Activated CD8-positive, alpha-beta T cell treated with anti-CD3 and anti-CD28 coated beads for 36 hours (primary cell): ENCODE measurements around the gene FBXL17. TPM values are rescaled to one million over a fixed set of nuclear protein-coding genes. Genes with fewer than 3 reads are reported as not detected.

Experiments used
- ATAC-seq: fragments of 200-7000 bp; cut with Tn5 transposase; one replicate; pipeline ENCODE4 v1.10.0; 2021; ENCODE audit warnings: mild to moderate bottlenecking, moderate library complexity
- CTCF ChIA-PET: fragments of 350-600 bp; sonication (Branson Sonifier 250); formaldehyde crosslinking; loops from one replicate; lab custom pipeline; 2021; ENCODE audit warnings: antibody characterized with exemption; lab: Charles Lee
- POLR2A ChIA-PET: fragments of 350-600 bp; sonication (Branson Sonifier 250); formaldehyde crosslinking; loops from one replicate; lab custom pipeline; 2021; ENCODE audit warnings: antibody characterized with exemption; lab: Charles Lee
- DNase-seq: peaks from one replicate; pipeline ENCODE4 v3.0.0-alpha.2; 2020
- H3K27ac Mint-ChIP-seq: one replicate; pipeline ENCODE4 v1.8.0; 2021; ENCODE audit warnings: mild to moderate bottlenecking, mixed read lengths
- H3K27me3 Mint-ChIP-seq: one replicate; pipeline ENCODE4 v1.8.0; 2021; ENCODE audit warnings: mixed read lengths
- H3K36me3 Mint-ChIP-seq: one replicate; pipeline ENCODE4 v1.8.0; 2021; ENCODE audit warnings: low read depth, mixed read lengths
- H3K4me1 Mint-ChIP-seq: one replicate; pipeline ENCODE4 v1.8.0; 2021; ENCODE audit warnings: low read depth, mixed read lengths
- H3K4me3 Mint-ChIP-seq: one replicate; pipeline ENCODE4 v1.8.0; 2021; ENCODE audit warnings: mild to moderate bottlenecking, moderate library complexity, mixed read lengths
- H3K9me3 Mint-ChIP-seq: one replicate; pipeline ENCODE4 v1.8.0; 2021; ENCODE audit warnings: mixed read lengths
- intact Hi-C: fragments of 100-400 bp; cut with micrococcal nuclease; formaldehyde crosslinking; loops from one replicate; pipeline ENCODE4 v1.10.0; 2022
- total RNA-seq, 2 experiments: library from RNA; stranded (reverse); gene quantifications; one replicate each; pipeline ENCODE4 v1.2.3, GENCODE V29; 2021
- TF ChIP-seq, protein P1 (sequence below): fragments of 200-600 bp; IDR thresholded peaks from one replicate; pipeline ENCODE4 v1.8.0; 2022; ENCODE audit warnings: antibody characterized with exemption, mild to moderate bottlenecking

The FBXL17 gene
- total RNA-seq, 2 experiments from 2014 or later: 3.0 to 5.3 TPM

DNA sequence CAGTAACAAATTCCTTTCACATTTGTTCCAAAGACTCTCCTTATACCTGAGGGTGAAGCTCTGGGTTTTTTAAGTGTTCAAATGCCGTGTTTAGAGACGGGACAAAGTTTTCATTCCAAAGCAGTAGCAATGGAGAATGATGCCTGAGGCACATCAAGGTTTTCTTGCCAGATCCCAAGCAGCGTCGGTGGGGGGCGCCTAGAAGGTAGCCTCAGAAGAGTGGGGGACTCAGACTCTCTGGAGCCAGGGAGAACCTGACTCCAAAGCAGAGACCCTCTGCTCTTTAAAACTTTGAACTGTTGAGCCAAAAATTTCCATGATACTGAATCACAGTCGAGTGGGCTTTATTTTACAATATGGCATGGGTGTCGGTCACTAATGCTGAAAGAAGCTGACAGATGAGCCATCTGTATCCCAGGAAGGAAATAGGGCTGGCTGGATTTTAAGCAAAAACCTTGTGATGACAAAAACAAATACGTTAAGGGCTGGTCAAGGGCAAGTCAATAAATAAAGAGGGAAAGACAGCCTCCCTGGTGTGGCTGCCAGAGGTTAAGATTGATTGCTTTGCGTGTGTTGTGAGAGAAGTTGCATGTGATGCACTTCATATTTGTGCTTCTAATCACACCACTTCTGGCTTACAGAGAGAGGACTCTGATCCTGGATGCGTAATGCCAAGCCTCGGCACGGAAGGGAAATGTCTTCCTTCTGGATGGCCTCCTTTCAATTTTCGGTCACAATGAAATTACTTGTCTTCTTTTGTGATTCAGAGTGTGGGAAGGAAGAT is 550.1 kb downstream of the FBXL17 start:
- Mint-ChIP-seq H3K4me3 (no peak overlapping the region), H3K36me3 (no peaks in the 10 kb centered on the region), H3K4me1 (no peaks in the 10 kb centered on the region), H3K27ac (no peak overlapping the region), H3K27me3 (peaks cover 2% of the 10 kb centered on the region), H3K9me3 (no peaks in the 10 kb centered on the region)
- ATAC-seq (no peak), DNase-seq (no peak)
- POLR2A ChIA-PET: no interaction called here
- CTCF ChIA-PET: no interaction called here
- intact Hi-C loops: no loop called here
- TF ChIP-seq, protein P1, sequence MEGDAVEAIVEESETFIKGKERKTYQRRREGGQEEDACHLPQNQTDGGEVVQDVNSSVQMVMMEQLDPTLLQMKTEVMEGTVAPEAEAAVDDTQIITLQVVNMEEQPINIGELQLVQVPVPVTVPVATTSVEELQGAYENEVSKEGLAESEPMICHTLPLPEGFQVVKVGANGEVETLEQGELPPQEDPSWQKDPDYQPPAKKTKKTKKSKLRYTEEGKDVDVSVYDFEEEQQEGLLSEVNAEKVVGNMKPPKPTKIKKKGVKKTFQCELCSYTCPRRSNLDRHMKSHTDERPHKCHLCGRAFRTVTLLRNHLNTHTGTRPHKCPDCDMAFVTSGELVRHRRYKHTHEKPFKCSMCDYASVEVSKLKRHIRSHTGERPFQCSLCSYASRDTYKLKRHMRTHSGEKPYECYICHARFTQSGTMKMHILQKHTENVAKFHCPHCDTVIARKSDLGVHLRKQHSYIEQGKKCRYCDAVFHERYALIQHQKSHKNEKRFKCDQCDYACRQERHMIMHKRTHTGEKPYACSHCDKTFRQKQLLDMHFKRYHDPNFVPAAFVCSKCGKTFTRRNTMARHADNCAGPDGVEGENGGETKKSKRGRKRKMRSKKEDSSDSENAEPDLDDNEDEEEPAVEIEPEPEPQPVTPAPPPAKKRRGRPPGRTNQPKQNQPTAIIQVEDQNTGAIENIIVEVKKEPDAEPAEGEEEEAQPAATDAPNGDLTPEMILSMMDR: no peak

DNA sequence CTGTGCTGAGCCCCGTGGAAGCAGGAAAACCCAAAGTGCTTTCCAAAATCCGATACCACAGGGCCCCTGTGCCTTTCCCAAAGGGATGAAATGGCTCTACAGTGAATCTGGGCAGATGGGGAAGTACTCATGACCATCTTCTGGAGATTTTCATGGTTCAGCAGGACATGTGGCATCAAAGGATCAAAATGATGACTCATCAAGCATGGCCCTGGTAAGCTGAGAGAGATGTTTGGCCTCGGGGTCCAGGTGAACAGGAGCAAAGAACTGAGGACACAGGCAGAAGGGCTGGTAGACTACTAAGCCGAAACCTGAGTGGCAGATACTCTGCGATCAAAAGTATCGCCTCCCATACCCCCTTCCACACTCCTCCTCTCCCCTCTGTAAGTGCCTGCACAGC is 551.1 kb downstream of the FBXL17 start:
- Mint-ChIP-seq H3K9me3 (no peaks in the 10 kb centered on the region), H3K4me1 (no peaks in the 10 kb centered on the region), H3K27ac (no peak overlapping the region), H3K4me3 (no peak overlapping the region), H3K27me3 (peaks cover 4% of the 10 kb centered on the region), H3K36me3 (no peaks in the 10 kb centered on the region)
- intact Hi-C loops: no loop called here
- CTCF ChIA-PET: interaction anchor here (0.7 kb wide), 1 partner anchor 20 kb away, joined by 3 read pairs; no protein-coding TSS in a partner anchor
- TF ChIP-seq, protein P1: no peak
- POLR2A ChIA-PET: no interaction called here
- ATAC-seq (no peak), DNase-seq (no peak)

DNA sequence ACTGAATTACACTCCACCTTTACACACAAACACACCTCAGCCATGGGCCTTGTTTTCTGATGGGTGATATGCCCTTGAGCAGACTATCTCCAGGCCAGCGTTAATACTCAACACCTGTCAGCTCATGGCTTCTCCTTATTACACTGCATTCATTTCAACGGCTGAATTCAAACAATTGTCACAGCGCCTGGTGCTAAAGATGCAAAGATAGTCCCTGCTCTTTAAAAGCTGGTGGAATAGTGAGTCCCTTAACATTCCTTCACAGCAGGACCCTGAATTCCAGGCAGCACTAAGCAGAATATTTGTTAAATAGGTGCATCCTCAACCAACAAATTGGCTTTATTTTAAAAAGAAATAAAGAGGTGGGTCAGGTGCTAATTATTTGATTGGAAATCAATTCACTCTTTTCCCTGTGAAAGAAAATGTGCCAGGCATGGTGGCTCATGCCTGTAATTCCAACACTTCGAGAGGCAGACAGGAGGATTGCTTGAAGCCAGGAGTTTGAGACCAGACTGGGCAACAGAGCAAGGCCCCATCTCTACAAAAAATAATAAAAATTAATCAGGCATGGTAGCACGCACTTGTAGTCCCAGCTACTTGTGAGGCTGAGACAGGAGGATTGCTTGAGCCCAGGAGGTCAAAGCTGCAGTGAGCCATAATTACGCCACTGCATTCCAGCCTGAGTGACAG is 555.4 kb downstream of the FBXL17 start:
- H3K4me3 Mint-ChIP-seq: no peak overlapping the region
- H3K36me3 Mint-ChIP-seq: no peaks in the 10 kb centered on the region
- ChIA-PET POLR2A (no interaction called here), CTCF (no interaction called here)
- intact Hi-C loops: no loop called here
- peaks cover 9% of the 10 kb centered on the region for H3K27me3 Mint-ChIP-seq
- H3K27ac Mint-ChIP-seq: no peak overlapping the region
- no peaks in the 10 kb centered on the region for H3K4me1 Mint-ChIP-seq
- ATAC-seq (no peak), DNase-seq (no peak)
- TF ChIP-seq, protein P1: no peak
- peaks cover 3% of the 10 kb centered on the region for H3K9me3 Mint-ChIP-seq

DNA sequence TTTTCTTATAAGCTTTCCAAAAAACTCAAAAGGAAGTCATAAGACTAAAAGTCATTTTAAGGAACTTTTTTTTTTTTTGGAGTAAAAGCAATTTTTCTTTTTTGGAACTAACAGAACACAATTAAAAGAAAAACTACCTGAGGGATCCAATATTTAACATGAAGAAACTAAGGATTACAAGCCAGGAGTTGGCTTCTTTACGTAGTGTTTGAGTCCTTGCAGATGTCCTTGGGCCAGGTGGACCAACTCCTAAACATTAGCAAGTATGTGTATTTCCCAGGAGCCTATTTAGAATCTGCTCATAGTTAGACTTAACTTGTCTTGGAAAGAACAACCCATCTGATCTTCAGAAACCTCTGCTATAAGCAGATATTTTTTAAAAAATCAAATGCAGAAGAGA is 557.1 kb downstream of the FBXL17 start:
- no peaks in the 10 kb centered on the region for H3K4me1 Mint-ChIP-seq
- POLR2A ChIA-PET: no interaction called here
- no peaks in the 10 kb centered on the region for H3K36me3 Mint-ChIP-seq
- ATAC-seq: no peak
- no peak overlapping the region for H3K27ac Mint-ChIP-seq
- no peak overlapping the region for H3K4me3 Mint-ChIP-seq
- CTCF ChIA-PET: no interaction called here
- peaks cover 3% of the 10 kb centered on the region for H3K9me3 Mint-ChIP-seq
- TF ChIP-seq, protein P1: no peak
- intact Hi-C loops: no loop called here
- DNase-seq: no peak
- peaks cover 7% of the 10 kb centered on the region for H3K27me3 Mint-ChIP-seq

DNA sequence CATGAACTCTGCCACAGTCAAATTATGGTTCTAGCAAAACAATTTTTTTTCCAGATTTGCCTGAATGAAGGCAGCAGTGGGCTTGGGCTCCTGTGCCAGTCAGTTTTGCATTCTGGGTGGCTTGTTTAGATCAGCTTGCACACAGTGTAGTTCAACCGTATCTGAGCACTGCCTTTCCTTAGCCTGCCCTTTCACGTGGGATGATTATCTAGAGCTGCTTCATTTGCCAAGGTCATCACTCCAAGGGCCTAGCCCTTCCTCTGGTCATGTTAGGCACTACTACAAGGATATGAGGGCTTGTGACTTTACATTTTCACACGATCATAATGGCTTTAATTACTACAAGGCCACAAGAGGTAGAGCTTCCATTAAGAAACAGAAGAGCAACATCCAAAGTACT is 560.6 kb downstream of the FBXL17 start:
- Mint-ChIP-seq H3K36me3 (no peaks in the 10 kb centered on the region), H3K27ac (no peak overlapping the region), H3K9me3 (peaks cover 3% of the 10 kb centered on the region), H3K4me1 (no peaks in the 10 kb centered on the region), H3K4me3 (no peak overlapping the region), H3K27me3 (peaks cover 9% of the 10 kb centered on the region)
- ChIA-PET POLR2A (no interaction called here), CTCF (no interaction called here)
- DNase-seq: no peak
- intact Hi-C loops: no loop called here
- no peak for ATAC-seq
- TF ChIP-seq, protein P1: no peak
